ENCODE measurements around the gene BMP2K.

BMP2K gene

GRCh38 chr4:78938868-78939666, 162.9 kb downstream of the BMP2K start, which contains the start of gene PAQR3:
Gene PAQR3 (minus strand): TSS chr4:78939438. CDS start chr4:78939224, 214 bp downstream.
- ChIA-PET POLR2A (interaction anchor here (0.6 to 1.1 kb wide), 5 partner anchors 34 to 1299 kb away, joined by 3 read pairs; partner anchors contain the start of gene MRPL1), CTCF (interaction anchor here (1.0 to 2.7 kb wide), 7 partner anchors 12 to 295 kb away, joined by 3 to 18 read pairs (median 5); no protein-coding TSS in a partner anchor)
- no peak for DNase-seq (ENCODE audit: low read depth, low spot score)
- peak within 1 kb of the TSS; percentile 93 for H3K4me3 ChIP-seq (ENCODE audit: low read depth, low read length)
- no peak for TF ChIP-seq CTCF (IDR thresholded peaks at IDR 0.05; ENCODE audit: insufficient read depth, low read length, missing control alignments)

- DNase-seq (ENCODE audit: low read depth, low spot score): no peak
- POLR2A ChIA-PET: interaction anchor here (0.9 to 1.1 kb wide), 3 partner anchors 34 to 1077 kb away, joined by 3 read pairs; partner anchors contain the start of gene MRPL1
- TF ChIP-seq CTCF (IDR thresholded peaks at IDR 0.05; ENCODE audit: insufficient read depth, low read length, missing control alignments): no peak
- peak overlapping the region; percentile 93 for H3K4me3 ChIP-seq (ENCODE audit: low read depth, low read length)
- CTCF ChIA-PET: interaction anchor here (1.0 to 2.7 kb wide), 6 partner anchors 11 to 295 kb away, joined by 3 to 18 read pairs (median 6); no protein-coding TSS in a partner anchor
These were observed 163.5 kb downstream of the BMP2K start for GRCh38 chr4:78939667-78940008.

- CTCF ChIA-PET: no interaction called here
- no peak overlapping the region for H3K4me3 ChIP-seq (ENCODE audit: low read depth, low read length)
- DNase-seq (ENCODE audit: low read depth, low spot score): no peak
- TF ChIP-seq CTCF (IDR thresholded peaks at IDR 0.05; ENCODE audit: insufficient read depth, low read length, missing control alignments): no peak
- POLR2A ChIA-PET: no interaction called here
These were observed 164.6 kb downstream of the BMP2K start for GRCh38 chr4:78940752-78941151.

GRCh38 chr4:78944381-78944780, 168.2 kb downstream of the BMP2K start:
- ChIA-PET POLR2A (no interaction called here), CTCF (no interaction called here)
- H3K4me3 ChIP-seq (ENCODE audit: low read depth, low read length): no peak overlapping the region
- TF ChIP-seq CTCF (IDR thresholded peaks at IDR 0.05; ENCODE audit: insufficient read depth, low read length, missing control alignments): no peak
- DNase-seq (ENCODE audit: low read depth, low spot score): no peak

- H3K4me3 ChIP-seq (ENCODE audit: low read depth, low read length): no peak overlapping the region
- TF ChIP-seq CTCF (IDR thresholded peaks at IDR 0.05; ENCODE audit: insufficient read depth, low read length, missing control alignments): no peak
- DNase-seq (ENCODE audit: low read depth, low spot score): no peak
- CTCF ChIA-PET: no interaction called here
- POLR2A ChIA-PET: no interaction called here
These were observed 169.6 kb downstream of the BMP2K start for GRCh38 chr4:78945651-78946179.

- TF ChIP-seq CTCF (IDR thresholded peaks at IDR 0.05; ENCODE audit: insufficient read depth, low read length, missing control alignments): no peak
- no peak for DNase-seq (ENCODE audit: low read depth, low spot score)
- CTCF ChIA-PET: no interaction called here
- no peak overlapping the region for H3K4me3 ChIP-seq (ENCODE audit: low read depth, low read length)
- POLR2A ChIA-PET: no interaction called here
These were observed 173.6 kb downstream of the BMP2K start for GRCh38 chr4:78949735-78950134.

All from AG04449 (cell line).